Muscle of leg (tissue), 11 donors: ENCODE data around the gene MEMO1. TPM values are rescaled to one million over a fixed set of nuclear protein-coding genes. Genes with fewer than 3 reads are reported as not detected.
A peak's percentile ranks its signal among the peaks of the same experiment; 100 is the strongest.
"Not testable (repeated sequence)": the region's sequence is repeated elsewhere in the genome, so short reads cannot be mapped to it uniquely, and the experiment has no call there.

ENCODE experiments used
- DNase-seq: peaks from one replicate; pipeline ENCODE4 v3.0.0; 2013
- H3K27ac ChIP-seq: one replicate; pipeline ENCODE4 v1.5.1; 2013; ENCODE audit warnings: mild to moderate bottlenecking, low read length, control low read depth
- H3K27me3 ChIP-seq: one replicate; pipeline ENCODE4 v1.6.1; 2013; ENCODE audit warnings: low read length; ENCODE audit not compliant: control insufficient read depth, insufficient read depth
- H3K36me3 ChIP-seq: one replicate; pipeline ENCODE4 v1.6.1; 2013; ENCODE audit warnings: low read length; ENCODE audit not compliant: control insufficient read depth, insufficient read depth
- H3K4me1 ChIP-seq: one replicate; pipeline ENCODE4 v1.6.1; 2013; ENCODE audit warnings: low read length; ENCODE audit not compliant: control insufficient read depth, insufficient read depth
- H3K4me3 ChIP-seq: one replicate; pipeline ENCODE4 v1.5.1; 2013; ENCODE audit warnings: low read length, control low read depth
- H3K9me3 ChIP-seq: replicated peaks from 2 replicates; pipeline ENCODE4 v1.6.1; 2013; ENCODE audit warnings: low read depth, low read length; ENCODE audit not compliant: control insufficient read depth
- WGBS: methylation state at CpG from one replicate; pipeline ENCODE4 v1.1.5; 2013; ENCODE audit warnings: missing lambda C conversion rate; ENCODE audit not compliant: insufficient coverage; 5-methylcytosine and 5-hydroxymethylcytosine counted together
- polyA plus RNA-seq, 8 donors: library from polyadenylated mRNA; unstranded; fragments of 120-200 nt; gene quantifications; one replicate each; pipeline versions ENCODE4 v1.2.1 to v1.2.3, GENCODE V29; 2013; ENCODE audit warnings: inconsistent platforms in 1 of 8, low replicate concordance in 1 of 8; ENCODE audit not compliant: insufficient read length in 8 of 8, insufficient read depth in 1 of 8
- total RNA-seq: library from RNA; stranded (reverse); fragments of 120-200 nt; gene quantifications from one replicate; pipeline ENCODE4 v1.2.4, GENCODE V29; 2013

The MEMO1 gene
- total and polyA plus RNA-seq, 9 donors = 30.6 to 44.3 (median 37.2) TPM

GRCh38 chr2:31965094-31965493 is 45.7 kb downstream of the MEMO1 start:
- Histone ChIP-seq H3K9me3 (no peaks in the 10 kb centered on the region), H3K27ac (no peak overlapping the region), H3K4me3 (no peak overlapping the region), H3K36me3 (no peaks in the 10 kb centered on the region), H3K4me1 (no peaks in the 10 kb centered on the region), H3K27me3 (no peaks in the 10 kb centered on the region)
- DNase-seq = no peak
- WGBS = 95% methylated on average over 5 of the region's 5 CpGs

GRCh38 chr2:31962757-31963361 is 47.9 kb downstream of the MEMO1 start:
- WGBS = 100% methylated on average over 2 of the region's 2 CpGs
- H3K4me1 ChIP-seq = no peaks in the 10 kb centered on the region
- peak; percentile 43 for DNase-seq
- no peaks in the 10 kb centered on the region for H3K27me3 ChIP-seq
- H3K36me3 ChIP-seq = no peaks in the 10 kb centered on the region
- H3K4me3 ChIP-seq = no peak overlapping the region
- no peaks in the 10 kb centered on the region for H3K9me3 ChIP-seq
- H3K27ac ChIP-seq = no peak overlapping the region

GRCh38 chr2:31958140-31958717 is 52.6 kb downstream of the MEMO1 start:
- Histone ChIP-seq H3K4me3 (no peak overlapping the region), H3K4me1 (no peaks in the 10 kb centered on the region), H3K9me3 (no peaks in the 10 kb centered on the region), H3K27ac (no peak overlapping the region), H3K27me3 (no peaks in the 10 kb centered on the region), H3K36me3 (no peaks in the 10 kb centered on the region)
- WGBS = no CpG with 5 or more reads among the region's 5 CpGs
- no peak for DNase-seq

GRCh38 chr2:31957354-31958139 is 53.3 kb downstream of the MEMO1 start:
- Histone ChIP-seq H3K36me3 (no peaks in the 10 kb centered on the region), H3K27me3 (no peaks in the 10 kb centered on the region), H3K9me3 (no peaks in the 10 kb centered on the region), H3K27ac (no peak overlapping the region), H3K4me1 (no peaks in the 10 kb centered on the region), H3K4me3 (no peak overlapping the region)
- no peak for DNase-seq
- no CpG with 5 or more reads among the region's 1 CpG for WGBS

GRCh38 chr2:31956934-31957333 is 53.9 kb downstream of the MEMO1 start:
- peak; percentile 7 for DNase-seq
- H3K4me1 ChIP-seq, H3K27me3 ChIP-seq, H3K9me3 ChIP-seq, H3K4me3 ChIP-seq, H3K36me3 ChIP-seq, H3K27ac ChIP-seq: not testable (repeated sequence)
- 97% methylated on average over 4 of the region's 8 CpGs for WGBS

- no peak for DNase-seq
- WGBS = no CpG with 5 or more reads among the region's 1 CpG
- no peaks in the 10 kb centered on the region for H3K36me3 ChIP-seq
- no peak overlapping the region for H3K27ac ChIP-seq
- H3K4me3 ChIP-seq = no peak overlapping the region
- H3K9me3 ChIP-seq = no peaks in the 10 kb centered on the region
- no peaks in the 10 kb centered on the region for H3K27me3 ChIP-seq
- no peaks in the 10 kb centered on the region for H3K4me1 ChIP-seq
These were observed 54.5 kb downstream of the MEMO1 start for GRCh38 chr2:31956312-31956711.

GRCh38 chr2:31953095-31953494 is 57.7 kb downstream of the MEMO1 start:
- not testable (repeated sequence) for DNase-seq, H3K4me3 ChIP-seq, H3K27me3 ChIP-seq, H3K4me1 ChIP-seq, H3K27ac ChIP-seq, H3K9me3 ChIP-seq, H3K36me3 ChIP-seq
- 93% methylated on average over 3 of the region's 9 CpGs for WGBS

GRCh38 chr2:31950946-31951562 is 59.8 kb downstream of the MEMO1 start:
- H3K36me3 ChIP-seq = no peaks in the 10 kb centered on the region
- H3K27ac ChIP-seq = no peak overlapping the region
- H3K4me3 ChIP-seq = no peak overlapping the region
- WGBS = 67% methylated on average over 1 of the region's 4 CpGs
- no peaks in the 10 kb centered on the region for H3K27me3 ChIP-seq
- H3K4me1 ChIP-seq = no peaks in the 10 kb centered on the region
- H3K9me3 ChIP-seq = no peaks in the 10 kb centered on the region
- DNase-seq = no peak

- Histone ChIP-seq H3K4me1 (no peaks in the 10 kb centered on the region), H3K27me3 (no peaks in the 10 kb centered on the region), H3K36me3 (peaks cover 1% of the 10 kb centered on the region), H3K4me3 (no peak overlapping the region), H3K27ac (no peak overlapping the region), H3K9me3 (no peaks in the 10 kb centered on the region)
- WGBS = no CpG with 5 or more reads among the region's 2 CpGs
- DNase-seq = no peak
These were observed 62.9 kb downstream of the MEMO1 start for GRCh38 chr2:31947871-31948270.

GRCh38 chr2:31946838-31947237 is 64.0 kb downstream of the MEMO1 start:
- Histone ChIP-seq H3K36me3 (peaks cover 2% of the 10 kb centered on the region), H3K9me3 (no peaks in the 10 kb centered on the region), H3K27ac (no peak overlapping the region), H3K4me3 (no peak overlapping the region), H3K4me1 (no peaks in the 10 kb centered on the region), H3K27me3 (no peaks in the 10 kb centered on the region)
- DNase-seq = no peak
- WGBS = 81% methylated on average over 4 of the region's 4 CpGs
